DND-41 (cell line): ENCODE measurements around the gene LGR6.
"Not testable (repeated sequence)": the region's sequence is repeated elsewhere in the genome, so short reads cannot be mapped to it uniquely, and the experiment has no call there.

ENCODE experiments used
- CTCF ChIP-seq: IDR thresholded peaks from 2 replicates; pipeline ENCODE4 v1.5.1; 2012; ENCODE audit warnings: borderline replicate concordance, low read length, moderate library complexity, mild to moderate bottlenecking; ENCODE audit not compliant: poor library complexity, severe bottlenecking; ENCODE audit errors: extremely low read depth
- EZH2 ChIP-seq: IDR thresholded peaks from 3 replicates; pipeline ENCODE4 v1.6.1; 2012; ENCODE audit warnings: borderline replicate concordance, low read depth, mild to moderate bottlenecking, moderate library complexity, low read length, inconsistent platforms; ENCODE audit not compliant: severe bottlenecking

GRCh38 chr1:202352583-202353197 is 159.1 kb downstream of the LGR6 start:
- TF ChIP-seq CTCF, EZH2: not testable (repeated sequence)
